Measurements from ENCODE around the gene DOCK3. TPM values are rescaled to one million over a fixed set of nuclear protein-coding genes. Genes with fewer than 3 reads are reported as not detected.

Gene DOCK3
- total RNA-seq, 1 experiment from 2014 or later, result 8.3 TPM

DNA sequence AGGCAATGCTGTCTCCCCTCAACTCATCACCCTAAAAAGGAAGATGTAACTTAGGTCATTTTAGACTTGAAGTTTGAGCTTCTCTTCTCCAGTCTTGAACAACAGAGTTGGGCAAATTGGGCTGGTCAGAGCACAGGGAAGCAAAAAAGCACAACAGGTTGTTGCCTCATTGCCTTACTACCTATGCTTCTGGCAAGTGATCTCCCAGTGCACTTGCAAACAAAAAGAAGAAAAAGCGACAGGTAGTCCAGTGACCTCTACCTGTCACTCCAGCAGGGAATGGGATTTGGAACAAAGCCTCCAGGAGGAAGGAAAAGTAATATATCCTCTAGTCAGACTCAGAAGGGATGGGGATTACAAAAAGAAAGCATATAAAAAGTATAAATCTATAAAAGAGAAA, 550.1 kb downstream of the DOCK3 start:
- Histone ChIP-seq H3K23me2 (ENCODE audit: insufficient read length, low read depth, low read length, poor library complexity, severe bottlenecking) (no peaks in the 10 kb centered on the region), H3K23ac (ENCODE audit: insufficient read length, low read depth, low read length) (no peak overlapping the region), H3K4me2 (ENCODE audit: insufficient read depth, insufficient read length, low read length) (no peak overlapping the region), H2AK5ac (ENCODE audit: insufficient read length, low read length) (no peak overlapping the region), H3K79me1 (ENCODE audit: insufficient read depth, low read depth, low read length, poor library complexity, severe bottlenecking) (no peaks in the 10 kb centered on the region), H3K18ac (ENCODE audit: insufficient read length, low read depth, low read length) (no peak overlapping the region), H2BK15ac (ENCODE audit: low read depth, low read length) (no peak overlapping the region), H3K4me1 (ENCODE audit: insufficient read depth, low read length) (no peaks in the 10 kb centered on the region), H2BK120ac (ENCODE audit: low read depth, low read length, poor library complexity, severe bottlenecking) (no peak overlapping the region), H3K9me3 (ENCODE audit: control insufficient read depth, low read depth, low read length) (no peaks in the 10 kb centered on the region), H3K9ac (ENCODE audit: extremely low read depth, insufficient read length, low read length) (no peak overlapping the region), H3K79me2 (ENCODE audit: insufficient read depth, low read length) (no peaks in the 10 kb centered on the region), H3K4ac (ENCODE audit: low read depth, low read length) (no peak overlapping the region), H2BK12ac (ENCODE audit: insufficient read length, low read depth, low read length) (no peak overlapping the region), H3K27ac (ENCODE audit: insufficient read length, low read depth, low read length) (no peak overlapping the region), H2AFZ (ENCODE audit: low read length) (no peak overlapping the region), H4K91ac (ENCODE audit: insufficient read length, low read depth, low read length) (no peak overlapping the region), H4K5ac (ENCODE audit: insufficient read length, low read depth, low read length) (no peak overlapping the region), H2BK5ac (ENCODE audit: insufficient read length, low read length) (no peak overlapping the region), H4K8ac (replicated peaks; ENCODE audit: insufficient read length, low read depth, low read length) (no peak overlapping the region), H3K56ac (ENCODE audit: insufficient read length, low read depth, low read length) (no peak overlapping the region), H4K20me1 (ENCODE audit: control insufficient read depth, insufficient read depth, insufficient read length) (no peaks in the 10 kb centered on the region), H3K27me3 (ENCODE audit: insufficient read depth, low read length) (no peaks in the 10 kb centered on the region; the same call in 1 of the 2 replicates), H2BK20ac (ENCODE audit: low read depth, low read length, poor library complexity, severe bottlenecking) (no peak overlapping the region), H3K14ac (ENCODE audit: insufficient read depth, low read length) (no peak overlapping the region), H3T11ph (ENCODE audit: low read length) (no peak overlapping the region)
- TF ChIP-seq, protein P1, sequence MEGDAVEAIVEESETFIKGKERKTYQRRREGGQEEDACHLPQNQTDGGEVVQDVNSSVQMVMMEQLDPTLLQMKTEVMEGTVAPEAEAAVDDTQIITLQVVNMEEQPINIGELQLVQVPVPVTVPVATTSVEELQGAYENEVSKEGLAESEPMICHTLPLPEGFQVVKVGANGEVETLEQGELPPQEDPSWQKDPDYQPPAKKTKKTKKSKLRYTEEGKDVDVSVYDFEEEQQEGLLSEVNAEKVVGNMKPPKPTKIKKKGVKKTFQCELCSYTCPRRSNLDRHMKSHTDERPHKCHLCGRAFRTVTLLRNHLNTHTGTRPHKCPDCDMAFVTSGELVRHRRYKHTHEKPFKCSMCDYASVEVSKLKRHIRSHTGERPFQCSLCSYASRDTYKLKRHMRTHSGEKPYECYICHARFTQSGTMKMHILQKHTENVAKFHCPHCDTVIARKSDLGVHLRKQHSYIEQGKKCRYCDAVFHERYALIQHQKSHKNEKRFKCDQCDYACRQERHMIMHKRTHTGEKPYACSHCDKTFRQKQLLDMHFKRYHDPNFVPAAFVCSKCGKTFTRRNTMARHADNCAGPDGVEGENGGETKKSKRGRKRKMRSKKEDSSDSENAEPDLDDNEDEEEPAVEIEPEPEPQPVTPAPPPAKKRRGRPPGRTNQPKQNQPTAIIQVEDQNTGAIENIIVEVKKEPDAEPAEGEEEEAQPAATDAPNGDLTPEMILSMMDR (conservative IDR thresholded peaks at IDR 0.05), result no peak
- peaks cover 9 to 10% of the 10 kb centered on the region in 2 experiments for H3K4me1 Mint-ChIP-seq
- no CpG with 5 or more reads among the region's 1 CpG for WGBS (ENCODE audit: extremely low coverage, insufficient read length, low lambda C conversion rate)
- no peaks in the 10 kb centered on the region for H3K27me3 Mint-ChIP-seq (ENCODE audit: low read depth)
- H3K27ac Mint-ChIP-seq, result peak overlapping the region in 1 of 3 experiments; percentile 50; a peak in 1 of 7 replicates
- DNase-seq, result no peak
- peaks cover 0 to 12% (median 11%) of the 10 kb centered on the region in 3 experiments; a peak in 4 of 7 replicates for H3K36me3 Mint-ChIP-seq (ENCODE audit: insufficient read depth in 1 of 3, low read depth in 3 of 3)
- H3K9me3 Mint-ChIP-seq, result no peaks in the 10 kb centered on the region
- no peak overlapping the region for H3K4me3 Mint-ChIP-seq

Measured in H9 (cell line).